HG03175 (cell line): ENCODE data around the gene CHD5.

Experiments
- ATAC-seq: cut with Tn5 transposase; IDR thresholded peaks from one replicate; pipeline ENCODE4 v1.9.1; 2021; ENCODE audit warnings: mild to moderate bottlenecking, moderate library complexity; ENCODE audit not compliant: unreplicated experiment

CHD5 gene

GRCh38 chr1:6157132-6157527 is 23.0 kb downstream of the CHD5 start:
- no peak for ATAC-seq

GRCh38 chr1:6154525-6155319 is 25.4 kb downstream of the CHD5 start:
- no peak for ATAC-seq

GRCh38 chr1:6152882-6153281 is 27.2 kb downstream of the CHD5 start:
- no peak for ATAC-seq

DNA sequence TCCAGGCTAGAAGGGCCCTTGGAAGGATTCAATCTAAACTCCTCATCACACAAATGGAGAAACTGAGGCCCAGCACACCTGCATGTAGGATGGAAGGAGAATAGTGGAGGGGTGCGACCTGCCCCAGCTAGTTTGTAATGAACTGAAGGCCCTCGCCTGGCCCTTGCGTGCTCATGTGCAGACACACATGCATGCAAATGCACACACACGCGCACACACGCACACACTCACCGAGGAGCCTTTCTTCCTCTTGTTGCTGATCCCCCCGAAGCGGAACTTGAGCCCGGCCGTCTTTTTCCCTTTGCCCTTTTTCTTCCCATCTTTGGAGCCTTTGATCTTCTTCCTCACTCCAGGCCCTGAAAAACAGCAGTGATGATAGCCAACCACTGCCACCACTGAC is 27.9 kb downstream of the CHD5 start:
- no peak for ATAC-seq

- ATAC-seq, result no peak
Observed at GRCh38 chr1:6151291-6151822, 28.8 kb downstream of the CHD5 start.

- no peak for ATAC-seq
Observed at GRCh38 chr1:6150006-6150938, 29.8 kb downstream of the CHD5 start.

- ATAC-seq, result no peak
Observed at GRCh38 chr1:6149597-6149996, 30.5 kb downstream of the CHD5 start.

- no peak for ATAC-seq
Observed at GRCh38 chr1:6148497-6149241, 31.5 kb downstream of the CHD5 start.

DNA sequence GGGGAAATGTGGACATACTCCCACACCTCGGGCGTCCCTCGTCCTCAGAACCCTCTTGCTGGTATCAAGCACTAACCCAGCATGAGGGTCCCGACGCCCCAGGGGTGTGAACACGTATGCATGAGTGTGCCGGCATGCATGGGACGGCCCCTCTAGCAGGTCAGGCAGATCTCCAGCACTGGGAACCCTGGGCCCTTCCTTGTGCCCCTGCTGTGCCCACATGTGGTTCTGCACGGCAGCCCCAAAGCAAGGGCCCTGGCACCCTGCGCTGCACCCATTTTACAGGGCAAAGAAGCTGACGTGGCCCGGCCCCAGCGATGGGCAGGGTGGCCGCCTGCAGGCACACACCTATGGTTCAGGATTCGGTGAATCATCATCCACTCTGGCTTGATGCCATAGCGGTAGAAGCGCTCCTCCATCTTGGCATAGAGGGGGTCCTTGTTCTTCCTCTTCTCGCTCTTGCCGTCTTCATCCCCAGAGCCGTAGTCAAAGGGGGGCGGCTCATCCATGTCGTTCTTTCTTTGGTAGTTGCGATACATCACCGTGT is 34.2 kb downstream of the CHD5 start:
- no peak for ATAC-seq

DNA sequence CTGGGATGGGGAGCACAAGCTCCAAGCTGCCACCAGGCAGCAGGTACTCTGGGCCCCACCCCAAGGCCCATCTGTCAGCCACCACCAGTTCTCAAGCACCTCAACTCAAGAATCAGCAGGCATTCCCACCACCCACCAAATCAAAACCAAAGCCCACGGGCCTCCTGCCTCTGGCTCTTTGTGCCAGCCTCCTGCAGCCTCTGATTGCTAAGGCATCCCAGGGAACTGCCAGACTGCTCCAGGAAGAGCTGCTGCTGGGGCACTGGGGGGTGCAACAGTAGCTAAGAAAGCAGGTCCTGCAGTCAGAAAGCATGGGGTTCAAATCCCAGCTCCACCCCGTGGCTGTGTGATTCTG is 34.7 kb downstream of the CHD5 start:
- ATAC-seq, result no peak

DNA sequence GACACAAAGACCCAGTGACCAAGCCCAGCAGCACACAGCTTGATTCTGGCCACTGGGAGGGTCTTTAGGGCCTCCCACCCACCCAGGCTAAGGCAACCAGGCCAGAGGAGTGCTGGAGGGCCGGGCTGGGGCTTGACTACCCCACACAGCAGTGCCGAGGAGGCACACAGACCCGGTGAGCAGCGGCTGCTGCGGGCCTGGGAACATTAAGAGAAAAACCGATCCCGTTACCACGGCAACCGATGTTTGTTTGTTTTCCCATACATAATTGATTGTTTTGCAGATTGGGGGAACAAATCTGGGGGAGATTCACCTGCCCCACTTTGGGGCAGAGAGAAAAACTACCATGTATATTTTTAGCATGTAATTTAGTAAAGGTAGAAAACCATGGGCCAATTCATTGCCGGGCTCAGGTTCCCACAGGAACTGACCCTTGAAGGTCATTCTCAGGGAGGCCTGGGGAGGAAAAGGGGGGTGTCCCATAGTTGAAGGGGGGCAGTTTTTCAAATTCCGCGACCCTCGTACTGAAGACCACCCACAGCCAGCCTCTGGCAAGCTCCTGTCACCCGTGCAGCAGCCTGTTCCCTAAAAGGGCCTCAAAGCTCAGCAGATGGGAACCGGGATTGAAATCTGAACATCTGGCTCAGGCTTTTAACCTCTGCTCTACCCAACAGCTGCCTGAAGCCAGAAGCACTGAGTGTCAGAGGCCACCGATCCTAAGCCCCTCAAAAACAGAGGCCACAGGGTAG is 35.3 kb downstream of the CHD5 start:
- no peak for ATAC-seq

DNA sequence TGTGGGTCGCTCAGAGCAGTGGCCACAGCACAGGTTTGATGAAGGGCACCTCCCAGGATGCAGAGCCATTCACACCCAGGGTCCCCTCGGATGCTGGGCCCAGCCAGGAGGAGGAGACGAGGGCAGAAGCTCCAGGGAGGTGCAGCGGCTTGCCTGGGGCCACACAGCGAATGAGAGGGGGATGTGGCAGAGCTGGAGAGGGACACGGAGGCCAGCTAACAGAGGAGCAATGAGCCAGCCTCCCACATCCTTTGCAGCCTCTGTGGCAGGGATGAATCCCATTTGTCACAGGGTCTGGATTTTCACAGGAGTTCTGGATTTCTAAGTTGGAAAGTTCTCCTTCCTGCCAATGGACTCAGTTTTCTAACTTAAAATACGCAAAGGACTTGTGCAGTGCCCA is 35.9 kb downstream of the CHD5 start:
- no peak for ATAC-seq

- no peak for ATAC-seq
Observed at GRCh38 chr1:6143395-6143794, 36.7 kb downstream of the CHD5 start.

DNA sequence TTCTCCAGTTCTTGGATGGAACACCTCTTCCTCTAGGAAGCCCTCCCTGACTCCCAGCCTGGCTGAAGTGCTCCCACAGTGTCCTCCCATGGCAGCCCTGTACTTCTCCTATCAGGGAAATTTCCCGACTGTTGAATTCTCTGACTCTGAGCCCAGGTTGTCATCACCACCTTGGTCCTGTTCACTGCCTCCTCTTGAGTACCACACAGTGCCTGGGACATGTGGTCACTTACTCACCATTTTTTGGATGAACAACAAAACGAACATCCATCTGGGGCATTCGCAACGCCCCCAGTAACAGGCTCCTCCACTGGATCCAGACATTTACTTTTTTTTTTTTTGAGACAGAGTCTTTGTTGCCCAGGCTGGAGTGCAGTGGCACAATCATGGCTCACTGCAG is 37.4 kb downstream of the CHD5 start:
- no peak for ATAC-seq

DNA sequence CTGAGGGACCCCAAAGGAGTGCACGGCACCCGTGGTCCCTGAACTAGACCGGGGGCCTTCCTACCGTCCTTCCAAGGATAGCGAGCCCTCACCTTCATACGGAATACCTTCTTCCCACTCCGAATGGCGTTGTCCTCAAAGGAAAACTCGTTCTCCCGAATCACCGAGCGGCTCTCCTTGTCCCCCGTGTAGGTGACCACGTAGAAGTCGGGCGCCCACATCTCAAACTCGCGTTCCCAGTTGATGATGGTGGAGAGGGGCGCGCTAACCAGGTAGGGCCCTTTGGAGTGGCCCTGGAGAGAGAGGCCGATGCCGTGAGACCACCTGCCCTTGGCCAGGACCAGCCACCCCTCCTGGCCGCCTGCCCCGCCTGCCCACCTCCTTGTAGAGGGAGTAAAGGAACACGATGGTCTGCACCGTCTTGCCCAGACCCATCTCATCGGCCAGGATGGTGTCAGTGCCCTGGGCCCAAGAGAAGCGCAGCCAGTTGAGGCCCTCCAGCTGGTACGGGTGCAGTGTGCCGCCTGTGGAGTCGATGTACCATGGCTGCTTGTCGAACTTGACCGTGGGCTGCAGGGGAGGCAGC is 38.0 kb downstream of the CHD5 start:
- no peak for ATAC-seq

DNA sequence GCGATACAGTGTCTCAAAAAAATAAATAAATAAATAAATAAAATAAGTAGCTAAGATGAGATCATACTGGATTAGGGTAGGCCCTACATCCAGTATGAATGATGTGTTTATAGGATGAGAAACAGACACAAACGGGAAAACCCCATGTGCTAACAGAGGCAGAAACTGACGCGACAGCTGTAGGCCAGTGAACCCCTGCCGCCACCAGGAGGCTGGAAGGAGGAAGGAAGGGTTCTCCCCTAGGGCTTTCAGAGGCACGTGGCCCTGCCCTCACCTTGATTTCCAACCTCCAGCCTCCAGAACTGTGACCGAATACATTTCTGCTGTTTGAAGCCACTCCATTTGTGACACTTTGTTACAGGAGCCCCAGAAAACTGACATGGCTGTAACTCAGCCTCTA is 38.5 kb downstream of the CHD5 start:
- no peak for ATAC-seq

DNA sequence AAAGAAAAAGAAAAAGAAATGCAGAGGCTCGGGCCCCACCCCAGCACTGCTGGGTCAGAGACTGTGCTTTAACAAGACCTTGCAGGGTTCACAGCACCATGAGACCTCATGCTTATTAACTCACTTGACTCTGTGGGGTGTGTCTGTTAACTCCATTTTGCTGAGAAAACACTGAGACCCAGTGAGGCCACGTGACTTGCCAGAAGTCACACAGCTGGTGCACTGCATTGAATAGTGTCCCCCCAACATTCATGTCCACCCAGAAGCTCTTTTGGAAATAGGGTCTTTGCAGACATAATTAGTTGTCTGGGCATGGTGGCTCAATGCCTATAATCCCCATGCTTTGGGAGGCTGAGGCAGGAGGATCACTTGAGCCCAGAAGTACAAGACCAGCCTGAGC is 39.7 kb downstream of the CHD5 start:
- no peak for ATAC-seq

GRCh38 chr1:6137758-6138157 is 42.4 kb downstream of the CHD5 start:
- no peak for ATAC-seq

DNA sequence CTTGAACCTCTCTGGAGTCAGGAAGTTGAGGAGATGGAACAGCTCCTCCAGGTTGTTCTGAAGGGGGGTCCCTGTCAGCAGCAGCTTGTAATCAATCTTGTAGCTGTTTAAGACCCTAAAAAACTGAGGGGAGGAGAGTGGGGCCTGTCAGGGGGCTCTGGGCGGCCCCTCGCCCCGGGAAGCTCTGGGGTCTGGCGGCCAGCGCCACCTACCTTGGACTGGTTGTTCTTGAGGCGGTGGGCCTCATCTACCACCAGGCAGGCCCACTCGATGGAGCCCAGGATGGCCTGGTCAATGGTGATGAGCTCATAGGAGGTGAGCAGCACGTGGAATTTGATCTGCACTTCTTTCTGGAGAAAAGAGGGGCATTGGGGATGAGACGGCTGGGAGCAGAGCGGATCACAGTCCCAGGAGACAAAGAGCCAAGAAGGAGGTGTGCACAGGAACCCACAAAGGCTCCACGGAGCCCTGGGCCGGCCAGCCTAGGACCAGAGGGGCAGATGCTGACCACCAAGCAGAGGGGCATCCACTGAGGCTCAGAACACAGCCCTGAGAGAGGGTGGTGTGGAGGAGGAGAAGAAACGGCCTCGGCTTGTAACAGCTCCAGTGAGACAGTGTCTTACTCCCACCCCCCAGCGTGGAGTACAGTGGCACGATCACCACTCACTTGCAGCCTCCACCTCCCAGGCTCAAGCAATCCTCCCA is 43.5 kb downstream of the CHD5 start:
- no peak for ATAC-seq
